Mesendoderm (in vitro differentiated cells): ENCODE measurements around the gene ZNF296.
"Not testable (repeated sequence)": the region's sequence is repeated elsewhere in the genome, so short reads cannot be mapped to it uniquely, and the experiment has no call there.

Source experiments
- DNase-seq: peaks from one replicate; pipeline ENCODE4 v3.0.0; 2013
- H2AK5ac ChIP-seq: 2 replicates; pipeline ENCODE4 v1.6.1; 2013; ENCODE audit warnings: low read length, inconsistent platforms
- H2BK120ac ChIP-seq: 2 replicates; pipeline ENCODE4 v1.6.1; 2013; ENCODE audit warnings: low read depth, mild to moderate bottlenecking, low read length, moderate library complexity, mixed read lengths
- H2BK15ac ChIP-seq: replicated peaks from 2 replicates; pipeline ENCODE4 v1.6.1; 2013; ENCODE audit warnings: low read depth, mild to moderate bottlenecking, moderate library complexity
- H2BK5ac ChIP-seq: 2 replicates; pipeline ENCODE4 v1.6.1; 2013; ENCODE audit warnings: low read length, inconsistent platforms
- H3K18ac ChIP-seq: 2 replicates; pipeline ENCODE4 v1.6.1; 2013; ENCODE audit warnings: mild to moderate bottlenecking, low read length, mixed read lengths
- H3K23ac ChIP-seq: one replicate; pipeline ENCODE4 v1.6.1; 2013; ENCODE audit warnings: low read length
- H3K27ac ChIP-seq: 2 replicates; pipeline ENCODE4 v1.5.1; 2013; ENCODE audit warnings: low read depth, mild to moderate bottlenecking, inconsistent platforms, low read length, moderate library complexity
- H3K27me3 ChIP-seq: 2 replicates; pipeline ENCODE4 v1.6.1; 2013; ENCODE audit warnings: low read length, control low read depth, mild to moderate bottlenecking, inconsistent platforms; ENCODE audit not compliant: insufficient read depth, poor library complexity
- H3K36me3 ChIP-seq: 2 replicates; pipeline ENCODE4 v1.6.1; 2013; ENCODE audit warnings: low read length, inconsistent platforms; ENCODE audit not compliant: control insufficient read depth, insufficient read depth
- H3K4ac ChIP-seq: one replicate; pipeline ENCODE4 v1.6.1; 2013; ENCODE audit warnings: low read depth, mild to moderate bottlenecking, low read length, moderate library complexity
- H3K4me1 ChIP-seq: 2 replicates; pipeline ENCODE4 v1.6.1; 2013; ENCODE audit warnings: low read depth, low read length, inconsistent platforms; ENCODE audit not compliant: control insufficient read depth
- H3K4me2 ChIP-seq: 2 replicates; pipeline ENCODE4 v1.6.1; 2013; ENCODE audit warnings: low read length
- H3K4me3 ChIP-seq: 2 replicates; pipeline ENCODE4 v1.5.1; 2013; ENCODE audit warnings: mild to moderate bottlenecking, low read length
- H3K56ac ChIP-seq: one replicate; pipeline ENCODE4 v1.6.1; 2013; ENCODE audit warnings: low read length
- H3K79me1 ChIP-seq: 2 replicates; pipeline ENCODE4 v1.6.1; 2013; ENCODE audit warnings: low read length, inconsistent platforms
- H3K79me2 ChIP-seq: 2 replicates; pipeline ENCODE4 v1.6.1; 2013; ENCODE audit warnings: mild to moderate bottlenecking, low read length; ENCODE audit not compliant: control insufficient read depth, insufficient read depth
- H3K9ac ChIP-seq: 2 replicates; pipeline ENCODE4 v1.6.1; 2013; ENCODE audit warnings: low read length, inconsistent platforms
- H4K5ac ChIP-seq: one replicate; pipeline ENCODE4 v1.6.1; 2013; ENCODE audit warnings: low read length
- H4K8ac ChIP-seq: one replicate; pipeline ENCODE4 v1.6.1; 2013; ENCODE audit warnings: low read depth, mild to moderate bottlenecking, control low read depth, low read length, moderate library complexity
- WGBS: extraction: QIAGEN DNeasy Blood & Tissue Kit; methylation state at CpG from one replicate; pipeline ENCODE4 v1.1.7; 2013; ENCODE audit warnings: low lambda C conversion rate, missing lambda C conversion rate; ENCODE audit not compliant: insufficient coverage; ENCODE audit errors: extremely low coverage; 5-methylcytosine and 5-hydroxymethylcytosine counted together

Gene ZNF296

DNA sequence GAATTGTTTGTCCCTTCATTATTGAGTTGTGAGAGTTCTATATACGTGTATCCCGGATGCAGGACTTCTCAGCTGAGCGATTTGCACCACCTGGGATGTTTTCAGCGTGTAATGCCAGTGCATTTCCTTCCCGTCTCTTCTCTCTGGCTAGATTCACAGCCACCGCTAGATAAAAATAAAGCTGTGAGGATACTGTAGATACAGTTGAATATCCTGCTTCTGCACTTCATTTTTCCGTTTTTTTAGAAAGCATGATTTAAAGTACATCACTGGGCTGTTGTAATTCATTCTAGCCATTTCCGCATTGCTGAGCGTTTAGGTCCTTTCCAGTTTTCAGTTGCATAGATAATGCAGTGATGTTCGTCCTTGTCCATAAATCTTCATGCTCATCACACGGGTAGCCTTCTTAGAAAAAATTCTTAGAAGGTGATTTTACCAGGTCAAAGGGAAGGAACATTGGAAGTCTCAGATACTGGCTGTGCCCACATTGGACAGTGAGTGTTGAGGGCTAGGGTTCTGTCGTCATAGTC is 31.4 kb upstream of the ZNF296 start:
- Histone ChIP-seq H3K18ac (no peak overlapping the region), H3K23ac (no peak overlapping the region), H3K4me2 (no peak overlapping the region), H3K56ac (no peak overlapping the region), H4K8ac (no peak overlapping the region), H3K4ac (no peak overlapping the region), H3K9ac (no peak overlapping the region), H3K4me1 (peaks cover 3% of the 10 kb centered on the region), H2BK5ac (no peak overlapping the region), H3K79me1 (peaks cover 46% of the 10 kb centered on the region), H3K36me3 (no peaks in the 10 kb centered on the region), H2BK15ac (no peak overlapping the region), H3K79me2 (peaks cover 55% of the 10 kb centered on the region), H2AK5ac (no peak overlapping the region), H3K4me3 (no peak overlapping the region), H3K27ac (no peak overlapping the region), H2BK120ac (no peak overlapping the region), H3K27me3 (no peaks in the 10 kb centered on the region), H4K5ac (no peak overlapping the region)
- no peak for DNase-seq
- no CpG with 5 or more reads among the region's 12 CpGs for WGBS

DNA sequence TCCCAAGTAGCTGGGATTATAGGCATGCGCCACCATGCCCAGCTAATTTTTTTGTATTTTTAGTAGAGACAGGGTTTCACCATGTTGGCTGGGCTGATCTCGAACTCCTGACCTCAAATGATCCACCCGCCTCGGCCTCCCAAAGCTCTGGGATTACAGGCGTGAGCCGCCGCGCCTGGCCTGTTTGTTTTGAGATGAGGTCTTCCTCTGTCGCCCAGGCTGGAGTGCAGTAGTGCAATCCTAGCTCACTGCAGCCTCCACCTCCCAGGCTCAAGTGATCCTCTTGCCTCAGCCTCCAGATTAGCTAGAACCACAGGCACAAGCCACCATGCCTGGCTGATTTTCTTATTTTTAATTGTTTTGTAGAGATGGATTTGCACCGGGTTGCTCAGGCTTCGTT is 30.1 kb upstream of the ZNF296 start:
- not testable (repeated sequence) for H3K56ac ChIP-seq, H2BK15ac ChIP-seq, H3K27me3 ChIP-seq, H2BK120ac ChIP-seq, H3K4me2 ChIP-seq, DNase-seq, H3K18ac ChIP-seq, H3K4me1 ChIP-seq, H3K36me3 ChIP-seq, H2BK5ac ChIP-seq, H4K5ac ChIP-seq, H3K27ac ChIP-seq, H3K4me3 ChIP-seq, H3K4ac ChIP-seq, H3K23ac ChIP-seq, H2AK5ac ChIP-seq, H4K8ac ChIP-seq, H3K9ac ChIP-seq
- WGBS = no CpG with 5 or more reads among the region's 11 CpGs
- Histone ChIP-seq H3K79me1 (peaks cover 47% of the 10 kb centered on the region), H3K79me2 (peaks cover 60% of the 10 kb centered on the region)

DNA sequence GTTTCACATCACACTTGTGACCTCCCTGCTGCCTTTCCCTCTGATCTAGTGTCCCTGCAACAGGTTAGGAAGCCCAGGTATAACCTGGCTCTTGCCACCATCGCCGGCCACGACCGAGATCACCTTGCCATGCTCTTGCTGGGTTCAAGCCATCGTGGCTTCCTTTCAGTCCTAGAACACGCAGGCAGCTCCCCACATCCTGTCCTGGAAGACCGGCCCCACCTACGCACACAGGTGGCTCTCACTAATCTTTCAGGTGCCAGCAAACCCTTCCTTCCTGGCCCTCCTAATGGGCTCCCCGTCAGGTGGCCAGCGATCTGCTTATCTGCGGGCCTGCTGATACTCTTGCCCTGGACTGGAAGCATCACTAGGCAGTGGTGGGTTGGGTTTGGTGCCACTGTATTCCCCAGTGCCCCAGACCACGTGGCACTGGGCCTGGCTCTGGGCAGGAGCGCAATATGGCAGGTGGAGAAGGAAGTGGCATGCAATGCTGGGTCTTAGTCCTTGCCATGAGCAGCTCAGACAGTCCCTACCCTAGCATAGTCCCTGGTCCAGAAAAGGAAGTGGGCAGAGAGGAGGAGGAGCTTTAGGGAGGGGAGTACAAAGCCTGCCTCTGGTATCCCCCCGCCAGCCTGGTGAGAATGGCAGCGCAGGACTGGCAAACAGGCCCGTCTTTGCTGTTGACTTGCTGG is 28.5 kb upstream of the ZNF296 start:
- Histone ChIP-seq H3K4me3 (no peak overlapping the region), H3K9ac (no peak overlapping the region), H3K23ac (no peak overlapping the region), H3K27ac (no peak overlapping the region), H3K18ac (no peak overlapping the region), H3K27me3 (no peaks in the 10 kb centered on the region), H2BK15ac (no peak overlapping the region), H2AK5ac (no peak overlapping the region), H3K36me3 (no peaks in the 10 kb centered on the region), H3K4me2 (no peak overlapping the region), H3K56ac (no peak overlapping the region), H3K4me1 (peaks cover 3% of the 10 kb centered on the region), H4K8ac (no peak overlapping the region), H3K4ac (no peak overlapping the region), H3K79me1 (peaks cover 51% of the 10 kb centered on the region), H3K79me2 (peaks cover 69% of the 10 kb centered on the region), H4K5ac (no peak overlapping the region), H2BK120ac (no peak overlapping the region), H2BK5ac (no peak overlapping the region)
- no CpG with 5 or more reads among the region's 16 CpGs for WGBS
- DNase-seq = no peak

DNA sequence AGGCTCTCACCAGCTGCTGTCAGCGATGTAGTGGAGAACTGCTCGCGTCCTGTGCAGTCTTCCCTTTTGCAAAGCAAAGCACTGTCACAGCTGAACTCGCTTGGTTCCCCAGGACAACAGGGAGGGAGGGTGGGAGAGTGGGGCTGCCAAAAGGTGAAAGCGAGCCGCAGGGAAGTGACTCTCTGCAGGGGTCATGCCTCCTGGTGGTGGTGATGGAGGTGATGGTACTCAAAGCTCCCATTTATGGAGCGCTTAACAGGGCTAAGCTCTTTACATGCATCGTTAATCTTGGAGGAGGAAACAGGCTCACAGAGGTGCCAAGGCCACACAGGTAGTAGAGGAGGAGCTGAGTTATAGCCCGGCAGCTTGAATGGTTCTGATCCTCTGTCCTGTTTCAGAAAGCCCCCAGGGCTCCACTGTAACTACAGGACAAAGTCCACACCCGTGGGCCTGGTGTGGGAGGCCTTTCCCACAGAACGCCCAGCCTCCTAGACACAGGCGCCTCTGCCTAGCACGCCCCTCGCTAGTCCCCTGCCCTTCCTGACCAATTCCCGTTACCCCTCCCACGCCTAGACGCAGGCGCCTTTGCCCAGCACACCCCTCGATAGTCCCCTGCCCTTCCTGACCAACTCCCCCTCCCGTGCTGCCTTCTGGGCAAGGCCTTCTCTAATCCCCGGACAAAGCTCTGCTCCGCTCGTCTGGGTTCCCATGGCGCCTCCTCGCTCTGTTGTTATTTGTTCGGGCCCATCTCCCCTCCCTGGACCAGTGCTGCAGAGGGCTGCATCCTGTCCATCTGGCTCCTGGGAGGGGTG is 27.4 kb upstream of the ZNF296 start:
- peak; percentile 45 for DNase-seq
- H3K18ac ChIP-seq = no peak overlapping the region
- H4K8ac ChIP-seq = no peak overlapping the region
- H3K23ac ChIP-seq = no peak overlapping the region
- no peak overlapping the region for H2BK15ac ChIP-seq
- H2AK5ac ChIP-seq = no peak overlapping the region
- no peak overlapping the region for H3K9ac ChIP-seq
- no peak overlapping the region for H3K4ac ChIP-seq
- peaks cover 3% of the 10 kb centered on the region for H3K4me1 ChIP-seq
- no peak overlapping the region for H2BK120ac ChIP-seq
- no peaks in the 10 kb centered on the region for H3K36me3 ChIP-seq
- no CpG with 5 or more reads among the region's 26 CpGs for WGBS
- H3K79me1 ChIP-seq = peaks cover 54% of the 10 kb centered on the region
- no peak overlapping the region for H3K27ac ChIP-seq
- no peak overlapping the region for H3K56ac ChIP-seq
- no peak overlapping the region for H3K4me3 ChIP-seq
- H2BK5ac ChIP-seq = no peak overlapping the region
- H4K5ac ChIP-seq = no peak overlapping the region
- no peak overlapping the region for H3K4me2 ChIP-seq
- H3K79me2 ChIP-seq = peaks cover 71% of the 10 kb centered on the region
- no peaks in the 10 kb centered on the region for H3K27me3 ChIP-seq

DNA sequence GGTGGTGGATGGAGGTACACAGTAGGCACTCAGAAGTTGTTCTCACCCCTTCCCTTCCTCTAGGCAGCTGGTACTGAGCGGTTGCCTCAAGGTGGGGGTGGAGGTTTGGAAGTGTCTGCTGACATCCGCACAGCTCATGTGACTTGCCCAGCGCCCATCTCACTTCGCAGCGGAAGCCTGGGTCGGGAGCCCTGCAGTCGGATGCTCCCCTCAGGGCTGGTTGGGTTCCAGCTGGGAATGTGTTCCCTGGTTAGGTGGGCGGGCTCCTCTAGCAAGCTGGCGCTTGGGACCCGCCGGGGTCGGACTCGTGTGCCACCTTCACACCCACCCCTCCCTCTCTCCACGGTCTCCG is 26.9 kb upstream of the ZNF296 start:
- no peak overlapping the region for H3K4me3 ChIP-seq
- no peak overlapping the region for H3K27ac ChIP-seq
- no peak overlapping the region for H3K4ac ChIP-seq
- H2BK15ac ChIP-seq = no peak overlapping the region
- H3K36me3 ChIP-seq = no peaks in the 10 kb centered on the region
- H3K9ac ChIP-seq = no peak overlapping the region
- no peak overlapping the region for H4K8ac ChIP-seq
- no peak overlapping the region for H3K18ac ChIP-seq
- no peak overlapping the region for H3K23ac ChIP-seq
- no peak overlapping the region for H2BK120ac ChIP-seq
- WGBS = no CpG with 5 or more reads among the region's 15 CpGs
- H3K56ac ChIP-seq = no peak overlapping the region
- H3K27me3 ChIP-seq = no peaks in the 10 kb centered on the region
- H3K4me2 ChIP-seq = no peak overlapping the region
- no peak overlapping the region for H2BK5ac ChIP-seq
- H4K5ac ChIP-seq = no peak overlapping the region
- H3K79me2 ChIP-seq = peaks cover 76% of the 10 kb centered on the region
- DNase-seq = no peak
- H2AK5ac ChIP-seq = no peak overlapping the region
- peaks cover 3% of the 10 kb centered on the region for H3K4me1 ChIP-seq
- peaks cover 56% of the 10 kb centered on the region for H3K79me1 ChIP-seq
